ENCODE data around the gene LNX1.

The LNX1 gene

DNA sequence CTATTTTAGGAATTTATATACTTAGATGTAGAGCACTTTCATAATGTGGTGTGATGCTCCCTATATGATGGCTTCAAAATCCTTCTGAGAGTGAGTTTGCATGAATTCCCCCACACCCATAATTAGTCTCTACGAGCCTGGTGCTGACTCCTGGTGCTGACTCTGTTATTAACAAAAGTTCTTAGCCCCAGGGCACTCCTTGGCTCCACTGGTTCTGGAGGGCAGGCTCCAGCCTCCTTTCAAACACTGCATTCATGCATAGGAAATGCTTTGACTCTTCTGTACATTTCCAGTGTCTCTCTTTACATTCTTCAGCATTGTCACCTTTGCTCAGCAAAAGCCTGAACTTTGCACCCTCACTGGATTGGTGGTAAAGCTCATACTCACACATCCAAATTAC lies 64.0 kb downstream of the LNX1 start:
- TF ChIP-seq ZFX (IDR thresholded peaks at IDR 0.05) = no peak
- TF ChIP-seq, protein P1, sequence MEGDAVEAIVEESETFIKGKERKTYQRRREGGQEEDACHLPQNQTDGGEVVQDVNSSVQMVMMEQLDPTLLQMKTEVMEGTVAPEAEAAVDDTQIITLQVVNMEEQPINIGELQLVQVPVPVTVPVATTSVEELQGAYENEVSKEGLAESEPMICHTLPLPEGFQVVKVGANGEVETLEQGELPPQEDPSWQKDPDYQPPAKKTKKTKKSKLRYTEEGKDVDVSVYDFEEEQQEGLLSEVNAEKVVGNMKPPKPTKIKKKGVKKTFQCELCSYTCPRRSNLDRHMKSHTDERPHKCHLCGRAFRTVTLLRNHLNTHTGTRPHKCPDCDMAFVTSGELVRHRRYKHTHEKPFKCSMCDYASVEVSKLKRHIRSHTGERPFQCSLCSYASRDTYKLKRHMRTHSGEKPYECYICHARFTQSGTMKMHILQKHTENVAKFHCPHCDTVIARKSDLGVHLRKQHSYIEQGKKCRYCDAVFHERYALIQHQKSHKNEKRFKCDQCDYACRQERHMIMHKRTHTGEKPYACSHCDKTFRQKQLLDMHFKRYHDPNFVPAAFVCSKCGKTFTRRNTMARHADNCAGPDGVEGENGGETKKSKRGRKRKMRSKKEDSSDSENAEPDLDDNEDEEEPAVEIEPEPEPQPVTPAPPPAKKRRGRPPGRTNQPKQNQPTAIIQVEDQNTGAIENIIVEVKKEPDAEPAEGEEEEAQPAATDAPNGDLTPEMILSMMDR (conservative IDR thresholded peaks at IDR 0.05) = no peak
- no peak overlapping the region for H3K27ac ChIP-seq

DNA sequence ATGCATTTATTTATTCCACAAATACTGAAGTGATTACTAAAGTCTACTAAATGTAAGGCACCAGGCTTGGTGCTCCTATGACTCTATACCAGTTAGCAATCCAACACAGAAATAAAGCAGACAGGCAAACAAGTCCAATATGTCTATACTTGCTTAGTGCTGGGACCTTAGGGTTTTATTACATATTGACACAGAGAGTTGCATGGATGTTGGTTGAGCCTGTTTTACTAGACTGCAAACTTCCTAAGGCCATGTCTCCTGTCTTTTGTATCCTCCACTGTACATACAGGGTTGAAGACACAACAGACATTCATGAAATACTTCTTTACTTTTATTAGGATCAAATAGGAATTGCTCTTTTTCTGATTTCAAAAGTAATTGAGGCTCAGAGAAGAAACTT lies 69.0 kb downstream of the LNX1 start:
- H3K27ac ChIP-seq = no peak overlapping the region
- no peak for TF ChIP-seq ZFX (IDR thresholded peaks at IDR 0.05)
- TF ChIP-seq, protein P1 (conservative IDR thresholded peaks at IDR 0.05) = no peak

GRCh38 chr4:53520116-53520515 lies 71.2 kb downstream of the LNX1 start:
- TF ChIP-seq ZFX (IDR thresholded peaks at IDR 0.05) = no peak
- TF ChIP-seq, protein P1 (conservative IDR thresholded peaks at IDR 0.05) = no peak
- H3K27ac ChIP-seq = no peak overlapping the region

DNA sequence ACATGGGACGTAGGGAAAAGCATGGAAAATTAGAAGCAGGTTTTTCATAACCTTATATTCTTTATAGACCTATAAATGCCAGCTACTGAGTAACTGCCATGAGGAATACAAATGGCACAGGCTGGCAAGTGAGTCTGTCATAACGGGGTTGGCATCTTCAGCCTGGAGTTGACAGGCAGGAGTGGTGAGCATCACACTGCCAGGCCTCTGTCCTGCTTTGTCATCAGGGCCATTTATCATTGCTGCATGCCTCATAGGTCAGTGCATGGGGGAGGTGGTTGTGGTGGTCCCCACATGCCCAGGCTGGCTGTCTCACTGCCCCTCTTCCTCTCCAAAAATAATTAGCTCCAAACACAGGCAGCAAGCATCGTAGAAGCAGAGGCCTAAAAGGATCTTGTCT lies 72.5 kb downstream of the LNX1 start:
- H3K27ac ChIP-seq = no peak overlapping the region
- TF ChIP-seq, protein P1 (conservative IDR thresholded peaks at IDR 0.05) = no peak
- TF ChIP-seq ZFX (IDR thresholded peaks at IDR 0.05) = no peak

- H3K27ac ChIP-seq = no peak overlapping the region
- TF ChIP-seq, protein P1 (conservative IDR thresholded peaks at IDR 0.05) = no peak
- TF ChIP-seq ZFX (IDR thresholded peaks at IDR 0.05) = no peak
Measured at GRCh38 chr4:53515076-53515475, 76.2 kb downstream of the LNX1 start.

DNA sequence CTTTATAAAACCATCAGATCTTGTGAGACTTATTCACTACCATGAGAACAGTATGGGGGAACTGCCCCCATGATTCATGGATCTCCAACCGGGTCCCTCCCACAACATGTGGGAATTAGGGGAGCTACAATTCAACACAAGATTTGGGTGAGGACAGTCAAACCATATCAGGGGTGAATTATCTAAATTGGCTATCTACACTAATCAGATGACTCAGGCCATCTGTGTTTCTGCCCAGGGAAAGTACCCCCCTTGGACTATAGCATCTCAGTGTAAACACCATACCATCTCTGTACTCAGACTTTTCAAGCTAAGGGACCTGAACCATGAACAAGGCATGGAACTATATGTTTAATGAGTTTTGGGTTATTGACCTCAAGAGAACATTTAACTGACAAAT lies 76.8 kb downstream of the LNX1 start:
- TF ChIP-seq, protein P1 (conservative IDR thresholded peaks at IDR 0.05) = no peak
- no peak for TF ChIP-seq ZFX (IDR thresholded peaks at IDR 0.05)
- no peak overlapping the region for H3K27ac ChIP-seq

GRCh38 chr4:53512608-53513007 lies 78.7 kb downstream of the LNX1 start:
- no peak overlapping the region for H3K27ac ChIP-seq
- TF ChIP-seq, protein P1 (conservative IDR thresholded peaks at IDR 0.05) = no peak
- no peak for TF ChIP-seq ZFX (IDR thresholded peaks at IDR 0.05)

All from C4-2B (cell line).